ENCODE data around the gene ELF2. TPM values are rescaled to one million over a fixed set of nuclear protein-coding genes. Genes with fewer than 3 reads are reported as not detected.

The ELF2 gene
- total RNA-seq, 4 donors from 2014 or later, result 51.3 to 64.9 (median 64.2) TPM

GRCh38 chr4:139022835-139023234, 154.2 kb downstream of the ELF2 start:
- no peak for TF ChIP-seq CTCF (IDR thresholded peaks at IDR 0.05; ENCODE audit: low read depth)

GRCh38 chr4:139020384-139020783, 156.6 kb downstream of the ELF2 start:
- no peak for TF ChIP-seq CTCF (IDR thresholded peaks at IDR 0.05; ENCODE audit: low read depth)

GRCh38 chr4:139018971-139019758, 157.9 kb downstream of the ELF2 start:
- no peak for TF ChIP-seq CTCF (IDR thresholded peaks at IDR 0.05; ENCODE audit: low read depth)

GRCh38 chr4:139018501-139018900, 158.5 kb downstream of the ELF2 start:
- TF ChIP-seq CTCF (IDR thresholded peaks at IDR 0.05; ENCODE audit: low read depth), result no peak

GRCh38 chr4:139017861-139018260, 159.2 kb downstream of the ELF2 start:
- TF ChIP-seq CTCF (IDR thresholded peaks at IDR 0.05; ENCODE audit: low read depth), result no peak

- TF ChIP-seq CTCF (IDR thresholded peaks at IDR 0.05; ENCODE audit: low read depth), result no peak
Measured at GRCh38 chr4:139015948-139016471, 161.0 kb downstream of the ELF2 start.

- no peak for TF ChIP-seq CTCF (IDR thresholded peaks at IDR 0.05; ENCODE audit: low read depth)
Measured at GRCh38 chr4:139015269-139015947, 161.6 kb downstream of the ELF2 start, which contains the start of gene NOCT. NOCT (plus strand) TSS chr4:139015781; CDS start chr4:139015982, 201 bp downstream.
